Measurements from ENCODE around the gene SLC3A2. TPM values are rescaled to one million over a fixed set of nuclear protein-coding genes. Genes with fewer than 3 reads are reported as not detected.

Gene SLC3A2
- total RNA-seq, 1 experiment from 2014 or later, result 619 TPM

DNA sequence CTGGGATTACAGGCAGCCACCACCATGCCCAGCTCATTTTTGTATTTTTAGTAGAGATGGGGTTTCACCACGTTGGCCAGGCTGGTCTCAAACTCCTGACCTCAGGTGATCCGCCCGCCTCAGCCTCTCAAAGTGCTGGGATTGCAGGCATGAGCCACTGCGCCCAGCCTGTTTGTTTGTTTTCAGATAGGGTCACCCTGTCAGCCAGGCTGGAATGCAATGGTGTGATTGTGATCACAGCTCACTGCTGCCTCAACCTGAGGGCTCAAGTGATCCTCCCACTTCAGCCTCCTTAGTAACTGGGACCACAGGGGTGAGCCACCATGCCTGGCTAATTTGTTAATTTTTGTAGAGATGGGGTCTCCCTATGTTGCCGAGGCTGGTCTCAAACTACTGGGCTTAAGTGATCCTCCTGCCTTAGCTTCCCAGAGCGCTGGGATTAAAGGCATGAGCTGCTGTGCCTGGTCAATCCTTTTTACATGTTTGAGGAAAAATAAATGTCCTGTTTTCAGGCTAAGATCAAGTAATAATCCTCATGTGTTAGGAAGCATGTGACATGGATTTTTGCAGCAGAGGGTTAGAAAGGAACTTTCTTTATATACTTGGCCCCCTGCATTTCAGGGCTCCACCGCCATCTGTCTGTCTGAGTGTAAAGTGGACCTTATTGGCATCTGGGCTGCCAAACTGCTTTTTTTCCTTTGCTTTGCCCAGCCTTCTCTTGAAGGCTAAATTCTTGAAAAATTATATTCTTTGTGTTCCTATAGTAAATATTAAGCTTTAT is 4.8 kb upstream of the SLC3A2 start:
- ChIA-PET CTCF (interaction anchor here (0.6 kb wide), 1 partner anchor 778 kb away, joined by 4 read pairs; no protein-coding TSS in a partner anchor), POLR2A (ENCODE audit: unreplicated experiment) (no interaction called here)
- H3F3A ChIP-seq (ENCODE audit: insufficient read depth, low read depth), result peaks cover 70% of the 10 kb centered on the region
- H3K4me1 ChIP-seq (replicated peaks; ENCODE audit: insufficient read depth), result peaks cover 14% of the 10 kb centered on the region
- no peaks in the 10 kb centered on the region for H3K9me3 ChIP-seq (ENCODE audit: insufficient read depth, low read depth)
- no peaks in the 10 kb centered on the region for H3K9me2 ChIP-seq (ENCODE audit: insufficient read depth)
- peaks cover 6% of the 10 kb centered on the region; the same call in 1 of the 2 replicates for H4K20me1 ChIP-seq (ENCODE audit: insufficient read depth)
- H3K27me3 ChIP-seq (ENCODE audit: insufficient read depth, low read depth), result no peaks in the 10 kb centered on the region
- peaks cover 72% of the 10 kb centered on the region for H3K79me2 ChIP-seq (ENCODE audit: low read depth)
- no peak overlapping the region for H3K4me2 ChIP-seq
- no TSS peak for BruUV-seq (replicated peaks)
- no peak for TF ChIP-seq EZH2 (IDR thresholded peaks at IDR 0.05; ENCODE audit: low read depth)
- intact Hi-C loops (cut with micrococcal nuclease; ENCODE audit: unreplicated experiment), result no loop called here
- peaks cover 14% of the 10 kb centered on the region; the same call in 1 of the 2 replicates for H3K36me3 ChIP-seq (ENCODE audit: low read depth)
- no peak for DNase-seq
- 0 out of 2 replicates have a peak overlapping the region, but pooled peaks have one; percentile 13 for H3K27ac ChIP-seq
- H3K4me3 ChIP-seq, result no peak overlapping the region
- H2AFZ ChIP-seq, result no peak overlapping the region

- no peaks in the 10 kb centered on the region for H3K9me3 ChIP-seq (ENCODE audit: insufficient read depth, low read depth)
- no peak for DNase-seq
- H3K36me3 ChIP-seq (ENCODE audit: low read depth), result peaks cover 15% of the 10 kb centered on the region
- BruUV-seq (replicated peaks), result no TSS peak
- H3K27me3 ChIP-seq (ENCODE audit: insufficient read depth, low read depth), result no peaks in the 10 kb centered on the region
- H3K27ac ChIP-seq, result no peak overlapping the region
- no peak overlapping the region for H3K4me2 ChIP-seq
- H3K79me2 ChIP-seq (ENCODE audit: low read depth), result peaks cover 74% of the 10 kb centered on the region
- CTCF ChIA-PET, result no interaction called here
- H4K20me1 ChIP-seq (ENCODE audit: insufficient read depth), result peaks cover 6% of the 10 kb centered on the region; the same call in 1 of the 2 replicates
- POLR2A ChIA-PET (ENCODE audit: unreplicated experiment), result no interaction called here
- intact Hi-C loops (cut with micrococcal nuclease; ENCODE audit: unreplicated experiment), result no loop called here
- no peak overlapping the region for H3K4me3 ChIP-seq
- TF ChIP-seq, protein P1, sequence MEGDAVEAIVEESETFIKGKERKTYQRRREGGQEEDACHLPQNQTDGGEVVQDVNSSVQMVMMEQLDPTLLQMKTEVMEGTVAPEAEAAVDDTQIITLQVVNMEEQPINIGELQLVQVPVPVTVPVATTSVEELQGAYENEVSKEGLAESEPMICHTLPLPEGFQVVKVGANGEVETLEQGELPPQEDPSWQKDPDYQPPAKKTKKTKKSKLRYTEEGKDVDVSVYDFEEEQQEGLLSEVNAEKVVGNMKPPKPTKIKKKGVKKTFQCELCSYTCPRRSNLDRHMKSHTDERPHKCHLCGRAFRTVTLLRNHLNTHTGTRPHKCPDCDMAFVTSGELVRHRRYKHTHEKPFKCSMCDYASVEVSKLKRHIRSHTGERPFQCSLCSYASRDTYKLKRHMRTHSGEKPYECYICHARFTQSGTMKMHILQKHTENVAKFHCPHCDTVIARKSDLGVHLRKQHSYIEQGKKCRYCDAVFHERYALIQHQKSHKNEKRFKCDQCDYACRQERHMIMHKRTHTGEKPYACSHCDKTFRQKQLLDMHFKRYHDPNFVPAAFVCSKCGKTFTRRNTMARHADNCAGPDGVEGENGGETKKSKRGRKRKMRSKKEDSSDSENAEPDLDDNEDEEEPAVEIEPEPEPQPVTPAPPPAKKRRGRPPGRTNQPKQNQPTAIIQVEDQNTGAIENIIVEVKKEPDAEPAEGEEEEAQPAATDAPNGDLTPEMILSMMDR (conservative IDR thresholded peaks at IDR 0.05), result no peak
- TF ChIP-seq EZH2 (IDR thresholded peaks at IDR 0.05; ENCODE audit: low read depth), result no peak
- H3K4me1 ChIP-seq (replicated peaks; ENCODE audit: insufficient read depth), result peaks cover 14% of the 10 kb centered on the region
- no peak overlapping the region for H2AFZ ChIP-seq
- peaks cover 72% of the 10 kb centered on the region for H3F3A ChIP-seq (ENCODE audit: insufficient read depth, low read depth)
- no peaks in the 10 kb centered on the region for H3K9me2 ChIP-seq (ENCODE audit: insufficient read depth)
These were observed 4.0 kb upstream of the SLC3A2 start for GRCh38 chr11:62876712-62877111.

DNA sequence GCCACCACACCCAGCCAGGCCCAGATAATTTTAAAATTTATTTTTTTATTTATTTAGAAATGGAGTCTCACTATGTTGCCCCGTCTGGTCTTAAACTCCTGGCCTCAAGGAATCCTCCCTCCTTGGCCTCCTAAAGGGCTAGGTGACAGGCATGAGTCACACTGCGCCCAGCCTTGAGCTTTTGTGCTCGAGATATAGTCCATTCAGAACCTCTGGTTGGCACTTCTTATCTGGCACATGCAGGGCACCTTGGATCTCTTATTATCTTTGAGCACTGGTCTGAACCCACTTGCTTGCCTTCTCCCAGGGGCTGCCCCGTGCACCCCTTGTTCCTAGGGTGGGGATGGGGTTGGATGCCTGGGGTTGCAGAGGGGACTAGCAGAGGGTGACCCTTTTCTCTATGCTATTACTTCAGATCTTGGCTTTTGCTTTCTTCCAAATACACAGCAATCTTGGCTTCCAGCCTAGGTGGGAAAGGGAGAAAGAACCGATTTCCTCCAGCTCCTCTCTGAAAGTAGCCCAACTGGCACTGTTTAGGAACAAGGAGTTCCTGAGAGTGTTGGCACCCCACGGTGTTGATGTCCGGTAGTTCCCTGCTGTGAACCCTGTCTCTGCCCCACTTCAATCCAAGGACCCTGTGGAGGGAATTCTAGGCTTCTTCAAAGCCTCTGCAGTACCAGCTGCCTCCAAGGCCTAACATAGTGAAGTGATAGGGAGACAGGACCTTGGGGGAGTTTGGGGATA is 1.3 kb upstream of the SLC3A2 start:
- Histone ChIP-seq H4K20me1 (ENCODE audit: insufficient read depth) (peaks cover 23% of the 10 kb centered on the region), H3K4me3 (peak overlapping the region; percentile 69; the same call in 1 of the 2 replicates), H3F3A (ENCODE audit: insufficient read depth, low read depth) (peaks cover 83% of the 10 kb centered on the region), H3K4me2 (peak overlapping the region; percentile 88), H2AFZ (no peak overlapping the region), H3K36me3 (ENCODE audit: low read depth) (peaks cover 38% of the 10 kb centered on the region), H3K4me1 (replicated peaks; ENCODE audit: insufficient read depth) (peaks cover 33% of the 10 kb centered on the region), H3K27me3 (ENCODE audit: insufficient read depth, low read depth) (no peaks in the 10 kb centered on the region), H3K9me2 (ENCODE audit: insufficient read depth) (no peaks in the 10 kb centered on the region), H3K9me3 (ENCODE audit: insufficient read depth, low read depth) (no peaks in the 10 kb centered on the region), H3K27ac (peak overlapping the region; percentile 96), H3K79me2 (ENCODE audit: low read depth) (peaks cover 86% of the 10 kb centered on the region)
- no peak for DNase-seq
- TF ChIP-seq, protein P1 (conservative IDR thresholded peaks at IDR 0.05), result no peak
- CTCF ChIA-PET, result interaction anchor here (0.6 kb wide), 1 partner anchor 93 kb away, joined by 4 read pairs; no protein-coding TSS in a partner anchor
- intact Hi-C loops (cut with micrococcal nuclease; ENCODE audit: unreplicated experiment), result no loop called here
- POLR2A ChIA-PET (ENCODE audit: unreplicated experiment), result interaction anchor here (0.6 to 0.7 kb wide), 2 partner anchors 22 to 664 kb away, joined by 5 to 19 read pairs; no protein-coding TSS in a partner anchor
- no TSS peak for BruUV-seq (replicated peaks)
